Measurements from ENCODE around the gene FLACC1. TPM values are rescaled to one million over a fixed set of nuclear protein-coding genes. Genes with fewer than 3 reads are reported as not detected.

FLACC1 gene
- total and polyA plus RNA-seq, 7 donors, result 0.55 to 4.3 (median 1.8) TPM

DNA sequence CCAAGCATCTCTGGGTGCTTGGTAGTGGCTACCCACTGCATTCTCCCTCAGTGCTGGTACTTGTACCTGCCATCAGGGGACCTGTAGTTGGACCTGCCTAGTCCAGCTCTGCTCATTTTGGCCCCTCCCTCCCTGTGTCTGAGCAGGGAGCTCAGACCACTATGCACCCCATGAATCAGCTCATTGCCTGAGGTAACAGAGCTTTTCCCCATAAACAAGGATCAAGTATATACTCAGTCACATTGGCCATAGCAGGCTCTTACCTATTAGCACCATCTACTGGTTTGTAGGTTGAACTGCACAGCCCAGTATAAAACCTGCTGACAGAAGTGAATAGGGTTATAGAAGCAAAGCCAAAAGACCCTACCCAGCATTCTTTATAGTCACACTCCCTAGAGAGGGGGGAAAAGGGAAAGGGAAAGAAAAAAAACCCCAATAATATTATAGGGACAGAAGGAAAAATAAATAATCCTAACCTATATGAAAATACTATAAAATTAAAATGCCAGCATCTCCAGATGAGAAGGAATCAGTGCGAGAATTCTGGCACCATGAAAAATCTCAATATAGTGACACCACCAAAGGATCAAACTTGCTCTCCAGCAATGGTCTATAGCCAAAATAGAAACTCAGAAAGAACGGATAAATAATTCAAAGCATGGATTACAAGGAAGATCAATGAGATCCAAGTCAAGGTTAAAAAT lies 6.9 kb upstream of the FLACC1 start:
- H3K36me3 ChIP-seq (ENCODE audit: insufficient read depth in 1 of 2, low read depth in 1 of 2), result peaks cover 4 to 41% of the 10 kb centered on the region in 2 donors
- H3K4me1 ChIP-seq, result no peaks in the 10 kb centered on the region
- peak; percentile 61 to 75 (median 69) for ATAC-seq
- H3K9me3 ChIP-seq, result no peaks in the 10 kb centered on the region
- intact Hi-C loops (cut with DNase I), result loop anchor here in 1 of 2 donors (5.0 to 10.0 kb wide), 2 partner anchors 127 to 469 kb away; no protein-coding TSS in a partner anchor
- TF ChIP-seq, protein P1, sequence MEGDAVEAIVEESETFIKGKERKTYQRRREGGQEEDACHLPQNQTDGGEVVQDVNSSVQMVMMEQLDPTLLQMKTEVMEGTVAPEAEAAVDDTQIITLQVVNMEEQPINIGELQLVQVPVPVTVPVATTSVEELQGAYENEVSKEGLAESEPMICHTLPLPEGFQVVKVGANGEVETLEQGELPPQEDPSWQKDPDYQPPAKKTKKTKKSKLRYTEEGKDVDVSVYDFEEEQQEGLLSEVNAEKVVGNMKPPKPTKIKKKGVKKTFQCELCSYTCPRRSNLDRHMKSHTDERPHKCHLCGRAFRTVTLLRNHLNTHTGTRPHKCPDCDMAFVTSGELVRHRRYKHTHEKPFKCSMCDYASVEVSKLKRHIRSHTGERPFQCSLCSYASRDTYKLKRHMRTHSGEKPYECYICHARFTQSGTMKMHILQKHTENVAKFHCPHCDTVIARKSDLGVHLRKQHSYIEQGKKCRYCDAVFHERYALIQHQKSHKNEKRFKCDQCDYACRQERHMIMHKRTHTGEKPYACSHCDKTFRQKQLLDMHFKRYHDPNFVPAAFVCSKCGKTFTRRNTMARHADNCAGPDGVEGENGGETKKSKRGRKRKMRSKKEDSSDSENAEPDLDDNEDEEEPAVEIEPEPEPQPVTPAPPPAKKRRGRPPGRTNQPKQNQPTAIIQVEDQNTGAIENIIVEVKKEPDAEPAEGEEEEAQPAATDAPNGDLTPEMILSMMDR (IDR thresholded peaks at IDR 0.05), result peak; percentile 63
- WGBS, 3 donors, result 87 to 92% (median 91%) methylated on average over 2 of the region's 2 CpGs
- no peak overlapping the region for H3K27ac ChIP-seq
- H3K4me3 ChIP-seq, result no peak overlapping the region
- no peak for DNase-seq
- H3K27me3 ChIP-seq (ENCODE audit: insufficient read depth in 3 of 3, low read length in 2 of 3), result no peaks in the 10 kb centered on the region

DNA sequence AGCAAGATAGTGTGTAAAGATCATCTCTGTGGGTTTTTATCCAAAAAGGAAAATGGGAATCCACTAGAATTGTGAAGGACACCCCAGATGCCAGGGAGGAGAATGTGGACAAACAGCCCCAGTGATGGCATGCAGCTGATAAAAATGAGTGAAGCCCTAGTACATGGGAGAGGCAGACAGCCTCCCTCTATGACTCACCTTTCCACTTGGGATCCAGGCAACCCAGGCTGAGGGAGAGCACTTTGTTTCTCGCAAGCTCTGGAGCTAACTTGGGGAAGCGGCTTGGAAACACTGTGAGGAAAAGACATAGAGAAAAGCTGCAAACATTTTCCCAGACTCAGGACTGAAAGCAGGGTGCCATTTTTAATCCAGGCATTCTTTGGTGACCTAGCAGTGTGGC lies 5.3 kb upstream of the FLACC1 start:
- Histone ChIP-seq H3K9me3 (no peaks in the 10 kb centered on the region), H3K27ac (no peak overlapping the region), H3K27me3 (ENCODE audit: insufficient read depth in 3 of 3, low read length in 2 of 3) (no peaks in the 10 kb centered on the region), H3K4me3 (no peak overlapping the region), H3K36me3 (ENCODE audit: insufficient read depth in 1 of 2, low read depth in 1 of 2) (peaks cover 0 to 37% of the 10 kb centered on the region in 2 donors), H3K4me1 (no peaks in the 10 kb centered on the region)
- TF ChIP-seq, protein P1 (IDR thresholded peaks at IDR 0.05), result no peak
- DNase-seq (no peak), ATAC-seq (no peak)
- WGBS, 3 donors, result 99 to 100% (median 100%) methylated on average over 2 of the region's 2 CpGs
- intact Hi-C loops (cut with DNase I), result loop anchor here in 1 of 2 donors (5.0 to 10.0 kb wide), 2 partner anchors 125 to 468 kb away; no protein-coding TSS in a partner anchor

DNA sequence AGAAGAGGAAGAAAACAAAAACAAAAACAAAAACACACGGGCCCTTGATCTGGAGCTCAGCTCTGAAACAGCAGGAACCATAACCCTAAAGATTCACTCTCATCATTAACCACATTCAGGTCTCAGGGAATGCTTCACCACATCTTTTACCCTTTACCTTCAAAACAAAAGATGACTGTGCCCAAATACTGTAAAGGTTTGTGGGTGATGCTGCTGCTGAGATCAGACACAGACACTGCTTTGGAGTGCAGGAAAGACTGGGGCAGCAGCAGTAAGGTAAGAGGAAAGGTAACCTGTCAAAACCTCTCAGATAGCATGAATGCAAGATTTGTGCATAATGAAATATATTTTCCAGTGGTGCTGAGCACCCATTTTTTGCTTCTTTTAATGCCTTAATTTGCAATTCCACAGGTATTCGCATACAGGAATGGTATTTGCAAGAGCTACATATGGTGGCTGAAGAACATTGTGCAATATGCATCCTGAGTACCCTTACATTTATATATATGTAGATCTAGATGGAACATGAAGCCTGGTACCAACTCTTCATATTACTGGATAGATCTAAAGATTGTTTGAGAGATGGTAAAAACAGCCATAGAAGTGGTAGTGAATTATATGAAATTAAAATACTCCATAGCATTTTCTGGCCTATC lies 4.1 kb upstream of the FLACC1 start:
- TF ChIP-seq, protein P1 (IDR thresholded peaks at IDR 0.05), result no peak
- 94 to 95% (median 95%) methylated on average over 2 of the region's 2 CpGs for WGBS, 3 donors
- Histone ChIP-seq H3K9me3 (no peaks in the 10 kb centered on the region), H3K4me3 (no peak overlapping the region), H3K27ac (no peak overlapping the region), H3K27me3 (ENCODE audit: insufficient read depth in 3 of 3, low read length in 2 of 3) (no peaks in the 10 kb centered on the region), H3K36me3 (ENCODE audit: insufficient read depth in 1 of 2, low read depth in 1 of 2) (peaks cover 0 to 37% of the 10 kb centered on the region in 2 donors), H3K4me1 (no peaks in the 10 kb centered on the region)
- ATAC-seq, result no peak
- DNase-seq, result no peak
- intact Hi-C loops (cut with DNase I), result loop anchor here in 1 of 2 donors (5.0 to 10.0 kb wide), 2 partner anchors 124 to 466 kb away; no protein-coding TSS in a partner anchor

DNA sequence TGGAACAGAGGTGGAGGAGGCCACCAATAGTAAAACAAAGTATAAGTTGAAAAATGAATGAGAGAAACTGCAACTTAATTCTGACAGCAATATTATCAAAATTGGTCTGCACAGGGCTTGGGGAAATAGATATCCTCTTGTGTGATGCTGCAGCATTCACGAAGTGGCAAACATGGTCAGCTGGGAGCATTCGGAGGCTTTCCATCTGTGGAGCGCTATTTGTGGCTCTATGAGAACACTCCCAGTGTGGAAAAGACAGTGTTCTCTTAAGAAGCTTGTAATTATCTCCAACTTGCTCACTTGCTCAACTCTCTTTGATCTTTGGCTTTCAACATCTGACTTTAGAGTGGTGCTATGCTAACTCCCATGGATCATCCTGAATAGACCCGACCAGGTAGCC lies 3.1 kb upstream of the FLACC1 start:
- TF ChIP-seq, protein P1 (IDR thresholded peaks at IDR 0.05), result no peak
- no peak for ATAC-seq
- no peak overlapping the region for H3K27ac ChIP-seq
- H3K4me3 ChIP-seq, result no peak overlapping the region
- no peak for DNase-seq
- no peaks in the 10 kb centered on the region for H3K27me3 ChIP-seq (ENCODE audit: insufficient read depth in 3 of 3, low read length in 2 of 3)
- intact Hi-C loops (cut with DNase I), result loop anchor here in 1 of 2 donors (5.0 to 10.0 kb wide), 2 partner anchors 123 to 465 kb away; no protein-coding TSS in a partner anchor
- 73 to 87% (median 75%) methylated on average over 4 of the region's 4 CpGs for WGBS, 3 donors
- no peaks in the 10 kb centered on the region for H3K9me3 ChIP-seq
- H3K4me1 ChIP-seq, result no peaks in the 10 kb centered on the region
- H3K36me3 ChIP-seq (ENCODE audit: insufficient read depth in 1 of 2, low read depth in 1 of 2), result peaks cover 0 to 37% of the 10 kb centered on the region in 2 donors
